K562 (cell line): ENCODE measurements around the gene CDKN2C. TPM values are rescaled to one million over a fixed set of nuclear protein-coding genes. Genes with fewer than 3 reads are reported as not detected.

Experiments
- AFF1 ChIP-seq, 2 experiments: fragments of 450-650 bp; IDR thresholded peaks; 2 replicates each; pipeline ENCODE4 v1.6.1; 2018; ENCODE audit warnings: mild to moderate bottlenecking in 2 of 2, low read depth in 1 of 2; ENCODE audit not compliant: partially characterized antibody in 2 of 2
- ARID4B ChIP-seq: sonication (generic); formaldehyde crosslinking; IDR thresholded peaks from 2 replicates; pipeline ENCODE4 v1.8.0; 2022; ENCODE audit warnings: mild to moderate bottlenecking, missing genetic modification reagents
- CEBPZ ChIP-seq: fragments of 150-350 bp; IDR thresholded peaks from 2 replicates; pipeline ENCODE4 v1.6.1; 2014; ENCODE audit warnings: low read depth, mild to moderate bottlenecking, low read length, borderline replicate concordance
- HMBOX1 ChIP-seq: sonication (generic); IDR thresholded peaks from 2 replicates; pipeline ENCODE4 v1.6.1; 2016
- KAT8 ChIP-seq: fragments of 450-650 bp; IDR thresholded peaks from 2 replicates; pipeline ENCODE4 v1.6.1; 2016; ENCODE audit warnings: low read depth, mild to moderate bottlenecking
- KDM2B ChIP-seq: fragments of 250-450 bp; sonication (Bioruptor Pico); IDR thresholded peaks from 2 replicates; pipeline ENCODE4 v1.8.0; 2021; ENCODE audit warnings: mild to moderate bottlenecking, moderate library complexity
- KLF1 ChIP-seq: fragments of 450-650 bp; IDR thresholded peaks from 2 replicates; pipeline ENCODE4 v1.6.1; 2016; ENCODE audit warnings: missing genetic modification characterization, missing compliant biosample characterization
- POLR2AphosphoS5 ChIP-seq: IDR thresholded peaks from 2 replicates; pipeline ENCODE4 v1.6.1; 2011; ENCODE audit warnings: mild to moderate bottlenecking, low read depth, low read length, moderate library complexity; ENCODE audit not compliant: control insufficient read depth, insufficient read depth
- SIN3B ChIP-seq: fragments of 450-650 bp; IDR thresholded peaks from 2 replicates; pipeline ENCODE4 v1.6.1; 2017; ENCODE audit warnings: low read depth, mild to moderate bottlenecking, moderate library complexity
- ZBTB1 ChIP-seq: sonication (generic); formaldehyde crosslinking; IDR thresholded peaks from 2 replicates; pipeline ENCODE4 v1.8.1; 2023; ENCODE audit warnings: missing genetic modification reagents, low read depth, mild to moderate bottlenecking, borderline replicate concordance
- ZSCAN32 ChIP-seq: fragments of 450-650 bp; formaldehyde crosslinking; IDR thresholded peaks from 2 replicates; pipeline ENCODE4 v1.4.0; 2020; ENCODE audit warnings: mild to moderate bottlenecking, moderate library complexity
- polyA plus RNA-seq, 8 experiments: library from polyadenylated mRNA; depleted of rRNA in 4 of 8; stranded (reverse) in 5 of 8; unstranded in 3 of 8; fragments of >200 nt; fragmentation: Nextera tagmentation in 2 of 8; fragmentation: Illumina TruSeq in 1 of 8; extraction: Ambion mirVana in 2 of 8; extraction: Trizol in 1 of 8; gene quantifications; 2 replicates each; pipeline versions ENCODE4 v1.2.1 to v1.2.3, GENCODE V29; 2011 to 2014; ENCODE audit warnings: inconsistent platforms in 1 of 8, missing spikeins in 1 of 8
- total RNA-seq, 7 experiments: library from RNA; depleted of rRNA in 6 of 7; stranded (reverse); fragments of >200 nt in 6 of 7; fragmentation: Illumina TruSeq in 2 of 7; extraction: Trizol in 2 of 7; gene quantifications; 2 replicates each; pipeline versions ENCODE4 v1.2.1 to v1.2.3, GENCODE V29; 2011 to 2021; ENCODE audit warnings: low replicate concordance in 1 of 7

Gene CDKN2C
- total and polyA plus RNA-seq, 9 of the 15 experiments (the other 6 are each of a cell fraction or from before 2014, with no cell fraction given): 11.9 to 74.3 (median 45.9) TPM

GRCh38 chr1:50959303-50959912 lies 10.6 kb upstream of the CDKN2C start (continued):
- TF ChIP-seq AFF1 (IDR thresholded peaks at IDR 0.05; ENCODE audit: low read depth in 1 of 2, partially characterized antibody in 2 of 2): peak in 1 of 2 experiments; percentile 52
- TF ChIP-seq ZBTB1: no peak
- no peak for TF ChIP-seq POLR2AphosphoS5
- no peak for TF ChIP-seq HMBOX1
- no peak for TF ChIP-seq KAT8
- TF ChIP-seq CEBPZ: no peak
- no peak for TF ChIP-seq KLF1 (tag)
- no peak for TF ChIP-seq SIN3B
- no peak for TF ChIP-seq KDM2B
- TF ChIP-seq ZSCAN32 (CRISPR knock-in tag): no peak
- TF ChIP-seq ARID4B: no peak; the same call in 1 of the 2 replicates
